IPS-18a (cell line): ENCODE measurements around the gene S1PR2.
"Not testable (repeated sequence)": the region's sequence is repeated elsewhere in the genome, so short reads cannot be mapped to it uniquely, and the experiment has no call there.

Experiments
- H3K27ac ChIP-seq: one replicate; pipeline ENCODE4 v1.5.1; 2013; ENCODE audit warnings: low read length
- H3K27me3 ChIP-seq: one replicate; pipeline ENCODE4 v1.6.1; 2013; ENCODE audit warnings: mild to moderate bottlenecking, low read length; ENCODE audit not compliant: control insufficient read depth, insufficient read depth
- H3K36me3 ChIP-seq: one replicate; pipeline ENCODE4 v1.6.1; 2013; ENCODE audit warnings: low read depth, low read length; ENCODE audit not compliant: control insufficient read depth
- H3K4me1 ChIP-seq: one replicate; pipeline ENCODE4 v1.6.1; 2013; ENCODE audit warnings: low read depth, low read length; ENCODE audit not compliant: control insufficient read depth
- H3K4me3 ChIP-seq: one replicate; pipeline ENCODE4 v1.5.1; 2013; ENCODE audit warnings: low read length
- H3K9ac ChIP-seq: one replicate; pipeline ENCODE4 v1.6.1; 2013; ENCODE audit warnings: mild to moderate bottlenecking, low read length, moderate library complexity
- H3K9me3 ChIP-seq: one replicate; pipeline ENCODE4 v1.6.1; 2013; ENCODE audit warnings: low read depth, low read length; ENCODE audit not compliant: control insufficient read depth

Gene S1PR2

DNA sequence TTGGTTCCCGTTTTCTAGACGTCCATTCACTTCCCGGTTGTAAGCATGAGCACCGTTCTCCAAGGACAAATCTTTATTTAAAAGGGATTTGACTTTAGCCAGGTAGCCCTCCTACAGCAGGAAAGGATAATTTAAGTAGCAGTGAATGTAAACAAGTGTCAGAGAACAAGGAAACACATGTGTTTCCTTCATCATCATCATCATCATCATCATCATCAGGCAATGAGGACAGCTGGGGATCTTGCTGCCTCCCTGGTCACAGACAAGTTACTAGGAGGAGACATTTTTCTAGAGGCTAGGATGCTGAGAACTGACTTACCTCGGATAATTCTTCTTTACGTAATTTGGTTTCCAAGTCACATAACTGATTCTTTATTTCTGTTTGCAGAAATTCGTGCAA is 50.7 kb downstream of the S1PR2 start:
- Histone ChIP-seq H3K4me3 (no peak overlapping the region), H3K9ac (no peak overlapping the region), H3K36me3 (peaks cover 52% of the 10 kb centered on the region), H3K27me3 (no peaks in the 10 kb centered on the region), H3K27ac (no peak overlapping the region), H3K9me3 (no peaks in the 10 kb centered on the region), H3K4me1 (no peaks in the 10 kb centered on the region)

DNA sequence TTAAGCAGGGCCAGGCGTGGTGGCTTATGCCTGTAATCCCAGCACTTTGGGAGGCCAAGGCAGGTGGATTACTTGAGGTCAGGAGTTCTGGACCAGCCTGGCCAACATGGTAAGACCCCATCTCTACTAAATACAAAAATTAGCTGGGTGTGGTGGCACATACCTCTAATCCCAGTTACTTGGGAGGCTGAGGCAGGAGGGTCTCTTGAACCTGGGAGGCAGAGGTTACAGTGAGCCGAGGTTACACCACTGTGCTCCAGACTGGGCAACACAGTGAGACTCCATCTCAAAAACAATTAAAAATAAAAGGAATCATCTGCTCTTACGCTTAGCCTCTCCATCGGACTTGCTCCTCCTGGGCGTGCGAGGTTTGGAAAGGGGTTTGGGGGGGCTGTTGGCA is 51.1 kb downstream of the S1PR2 start:
- peaks cover 57% of the 10 kb centered on the region for H3K36me3 ChIP-seq
- H3K9ac ChIP-seq, H3K4me1 ChIP-seq, H3K27me3 ChIP-seq, H3K4me3 ChIP-seq, H3K27ac ChIP-seq, H3K9me3 ChIP-seq: not testable (repeated sequence)

DNA sequence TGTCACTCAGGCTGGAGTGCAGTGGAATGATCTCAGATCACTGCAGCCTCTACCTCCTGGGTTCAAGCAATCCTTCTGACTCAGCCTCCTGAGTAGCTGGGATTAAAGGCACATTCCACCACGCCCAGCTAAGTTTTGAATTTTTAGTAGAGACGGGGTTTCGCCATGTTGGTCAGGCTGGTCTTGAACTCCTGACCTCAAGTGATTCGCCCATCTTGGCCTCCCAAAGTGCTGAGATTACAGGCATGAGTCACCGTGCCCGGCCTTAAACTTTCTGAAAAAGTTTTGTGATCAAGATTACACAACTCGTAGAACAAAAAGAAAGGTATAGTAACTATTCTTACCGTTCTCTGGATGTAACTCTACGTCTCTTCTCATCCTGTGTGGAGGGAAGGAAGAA is 57.6 kb downstream of the S1PR2 start:
- no peak overlapping the region for H3K27ac ChIP-seq
- no peak overlapping the region for H3K4me3 ChIP-seq
- peaks cover 78% of the 10 kb centered on the region for H3K36me3 ChIP-seq
- H3K9ac ChIP-seq = no peak overlapping the region
- no peaks in the 10 kb centered on the region for H3K9me3 ChIP-seq
- H3K27me3 ChIP-seq = no peaks in the 10 kb centered on the region
- H3K4me1 ChIP-seq = no peaks in the 10 kb centered on the region
